Activated CD8-positive, alpha-beta memory T cell treated with anti-CD3 and anti-CD28 coated beads for 4 hours (primary cell): ENCODE data around the gene KRT8.
"Not testable (repeated sequence)": the region's sequence is repeated elsewhere in the genome, so short reads cannot be mapped to it uniquely, and the experiment has no call there.

Experiments
- DNase-seq, 2 donors: peaks; one replicate each; pipeline ENCODE4 v3.0.0-alpha.2; 2020; ENCODE audit warnings: low read depth in 2 of 2

KRT8 gene

DNA sequence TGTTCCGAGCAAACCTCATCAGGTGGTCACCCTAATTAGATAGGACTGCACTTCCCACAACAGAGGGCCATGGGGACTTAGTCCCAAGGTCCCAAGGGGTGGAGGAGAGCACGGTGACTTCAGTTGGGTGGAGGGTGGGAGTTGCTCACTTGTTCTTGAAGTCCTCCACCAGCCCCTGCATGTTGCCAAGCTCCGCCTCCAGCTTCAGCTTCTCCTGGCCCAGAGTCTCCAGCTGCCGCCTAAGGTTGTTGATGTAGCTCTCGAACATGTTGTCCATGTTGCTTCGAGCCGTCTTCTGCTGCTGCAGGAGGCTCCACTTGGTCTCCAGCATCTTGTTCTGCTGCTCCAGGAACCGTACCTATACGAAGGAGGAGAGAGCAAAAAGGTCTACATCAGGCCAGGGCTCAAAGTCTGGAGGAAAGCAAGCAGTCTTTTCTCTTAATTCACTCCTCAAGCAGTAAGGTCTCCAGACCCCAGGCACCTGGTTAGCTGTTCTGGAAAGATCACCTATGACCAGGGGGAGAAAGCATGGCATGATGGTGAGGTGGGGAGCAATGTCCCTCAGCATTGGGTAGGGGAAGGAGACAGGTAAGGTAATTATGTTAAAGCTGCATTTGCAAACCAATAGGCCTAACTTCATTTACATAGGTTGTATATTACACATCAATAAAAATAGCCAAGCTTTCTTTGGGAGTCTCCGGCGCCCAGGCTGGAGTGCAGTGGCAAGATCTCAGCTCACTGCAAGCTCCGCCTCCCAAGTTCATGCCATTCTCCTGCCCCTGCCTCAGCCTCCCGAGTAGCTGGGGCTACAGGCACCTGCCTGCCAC lies 2.9 kb downstream of the KRT8 start:
- no peak for DNase-seq

DNA sequence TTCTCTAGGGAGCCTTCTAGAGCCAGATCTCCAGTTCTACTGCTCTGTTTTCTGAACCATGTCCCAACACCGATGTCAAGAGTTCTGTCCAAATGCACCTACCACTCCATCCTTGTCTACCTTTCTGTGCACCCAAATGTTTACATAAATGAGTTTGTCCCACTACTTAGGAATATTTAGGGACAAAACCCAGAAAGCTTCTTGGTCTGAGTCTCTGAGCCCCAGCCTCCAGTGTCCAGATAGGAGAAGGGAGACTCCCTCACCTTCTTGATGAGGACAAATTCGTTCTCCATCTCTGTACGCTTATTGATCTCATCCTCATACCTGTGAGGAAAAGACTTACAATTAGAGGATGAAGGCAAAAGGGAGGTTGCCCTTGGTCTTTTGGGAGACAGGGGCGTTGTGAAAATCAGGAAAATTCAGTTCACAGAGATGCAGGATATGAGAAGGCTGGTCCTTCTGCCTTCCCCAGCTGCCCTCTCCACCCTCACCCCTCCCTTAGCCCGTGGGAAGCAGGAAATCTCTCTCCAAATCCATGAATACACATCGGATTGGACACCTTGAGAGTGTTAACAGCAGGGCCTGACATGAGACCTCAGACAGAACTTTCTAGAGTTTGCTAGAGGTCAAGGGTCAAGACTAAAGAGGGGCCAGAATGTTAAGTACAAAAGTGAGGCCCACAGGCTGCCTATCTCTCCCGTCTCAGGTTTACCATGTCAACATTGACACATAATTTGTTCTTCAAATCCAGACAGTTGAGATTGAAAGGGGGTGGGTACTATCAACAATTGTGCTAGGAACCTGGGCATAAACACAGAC lies 3.8 kb downstream of the KRT8 start:
- no peak for DNase-seq

DNA sequence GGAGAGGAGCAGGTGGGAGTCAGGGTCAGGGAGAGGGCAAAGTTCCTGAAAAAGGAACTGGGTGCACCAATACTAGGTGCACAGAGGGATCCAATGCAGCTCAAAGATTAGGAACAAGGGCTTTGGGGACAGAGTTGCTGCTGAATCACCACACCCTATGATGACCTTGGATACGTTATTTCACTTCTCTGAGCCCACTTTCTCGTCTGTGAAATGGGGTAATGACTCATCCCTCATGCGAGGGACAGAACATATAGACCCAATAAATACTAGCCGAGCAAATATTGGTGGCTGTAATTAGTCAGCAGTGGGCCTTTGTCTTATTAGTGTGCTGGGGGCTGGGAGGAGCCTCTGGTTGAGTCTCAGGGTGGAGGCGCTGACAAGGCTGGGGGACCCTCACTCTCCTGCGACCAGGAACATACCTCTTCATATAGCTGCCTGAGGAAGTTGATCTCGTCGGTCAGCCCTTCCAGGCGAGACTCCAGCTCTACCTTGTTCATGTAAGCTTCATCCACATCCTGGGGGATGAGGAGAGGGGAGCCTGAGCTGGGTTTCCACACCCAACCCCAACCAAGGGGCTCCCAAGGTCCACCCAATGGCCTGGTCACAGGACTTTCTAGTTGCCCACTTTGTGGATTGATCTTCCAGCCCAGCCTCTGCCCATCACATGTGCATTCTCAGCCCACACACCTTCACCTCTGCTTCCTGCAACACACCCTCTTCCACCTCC lies 4.5 kb downstream of the KRT8 start:
- no peak for DNase-seq

DNA sequence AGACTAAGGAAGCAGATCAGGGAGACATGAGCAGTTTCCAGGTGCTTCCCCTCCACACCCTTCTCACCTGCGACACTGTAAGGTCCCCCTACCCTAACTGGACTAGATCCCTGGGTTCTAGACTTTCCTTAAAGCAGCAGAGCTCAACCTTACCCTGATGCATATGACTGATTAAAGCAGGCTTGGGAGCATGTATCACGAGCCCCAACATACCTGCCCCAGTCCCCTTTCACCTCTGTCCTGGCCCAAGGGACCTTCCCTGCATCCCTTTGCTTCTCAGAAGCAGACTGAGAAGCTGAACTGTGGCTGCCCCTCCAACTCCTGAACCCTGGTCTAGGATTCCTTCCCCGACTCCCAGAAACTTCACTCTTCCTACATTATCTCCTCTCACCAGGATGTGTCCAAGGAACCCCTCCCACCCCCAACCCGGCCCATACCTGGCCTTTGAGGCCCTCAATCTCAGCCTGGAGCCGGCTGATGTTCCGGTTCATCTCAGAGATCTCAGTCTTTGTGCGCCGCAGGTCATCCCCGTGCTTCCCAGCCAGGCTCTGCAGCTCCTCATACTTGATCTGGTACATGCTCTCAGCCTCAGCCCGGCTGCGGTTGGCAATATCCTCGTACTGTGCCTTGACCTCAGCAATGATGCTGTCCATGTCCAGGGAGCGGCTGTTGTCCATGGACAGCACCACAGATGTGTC lies 5.4 kb downstream of the KRT8 start:
- no peak for DNase-seq

DNA sequence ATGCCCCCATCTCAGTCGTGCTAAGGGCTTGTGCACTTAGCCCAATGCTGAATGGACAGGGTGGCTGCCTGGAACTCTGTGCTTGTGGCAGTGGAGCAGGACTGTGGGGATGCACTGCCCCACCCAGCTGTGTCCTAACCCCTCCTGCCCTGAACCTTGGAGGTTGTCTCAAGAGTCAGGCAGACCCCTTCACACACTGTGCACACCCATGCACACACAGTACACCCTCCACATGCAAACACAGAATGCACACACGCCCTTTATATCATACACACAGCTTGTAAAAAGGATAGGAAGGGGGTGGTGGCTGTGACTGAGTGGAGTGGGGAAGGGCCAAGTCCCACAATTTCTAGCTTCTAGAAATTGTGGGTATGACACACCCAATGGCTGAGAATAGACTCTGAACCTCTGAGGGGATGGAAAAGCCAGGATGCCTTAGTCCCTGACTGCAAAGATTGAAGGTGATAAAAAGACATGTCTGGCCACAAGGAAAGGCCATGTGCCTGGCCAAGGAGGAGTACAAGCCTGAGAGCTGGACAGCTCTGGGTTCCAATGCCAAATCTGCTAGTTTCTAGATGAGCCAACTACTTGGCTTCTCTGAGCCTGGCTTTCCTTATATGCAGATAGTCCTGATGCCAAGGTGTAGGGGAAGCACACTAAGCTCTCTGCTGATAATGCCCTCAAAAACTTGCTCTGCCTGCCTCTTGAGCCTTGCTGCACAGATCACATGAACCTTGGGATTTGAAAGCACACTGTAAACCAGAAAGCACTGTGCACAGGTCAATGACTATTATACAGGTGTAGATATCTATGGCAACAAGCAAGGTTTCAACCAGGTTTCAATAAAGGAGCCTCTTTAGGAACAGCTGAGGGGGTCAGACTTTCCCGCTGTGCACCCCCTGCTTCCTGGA lies 8.4 kb downstream of the KRT8 start:
- no peak for DNase-seq

DNA sequence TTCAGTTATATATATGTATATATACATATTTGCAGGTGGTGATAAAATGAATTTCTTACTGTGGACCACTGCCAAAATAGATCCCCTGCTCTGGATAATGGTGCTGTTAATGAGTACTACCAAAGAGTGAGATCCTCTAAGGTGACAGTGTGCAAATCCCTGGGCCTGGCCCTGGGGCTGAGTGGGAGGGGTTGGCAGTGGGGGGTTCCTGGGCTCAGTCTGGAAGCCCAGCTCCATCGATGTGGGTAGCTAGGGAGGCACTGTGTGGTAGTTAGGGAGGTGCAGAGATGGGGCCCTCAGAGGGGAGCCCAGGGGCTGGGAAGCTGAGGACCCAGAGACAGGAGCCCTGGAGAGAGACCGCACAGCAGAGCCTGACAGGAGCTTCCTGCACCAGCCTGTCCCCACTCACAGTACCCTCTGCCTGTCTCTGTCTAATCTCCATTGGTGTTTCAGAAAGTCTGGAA lies 9.1 kb downstream of the KRT8 start:
- no peak for DNase-seq

DNA sequence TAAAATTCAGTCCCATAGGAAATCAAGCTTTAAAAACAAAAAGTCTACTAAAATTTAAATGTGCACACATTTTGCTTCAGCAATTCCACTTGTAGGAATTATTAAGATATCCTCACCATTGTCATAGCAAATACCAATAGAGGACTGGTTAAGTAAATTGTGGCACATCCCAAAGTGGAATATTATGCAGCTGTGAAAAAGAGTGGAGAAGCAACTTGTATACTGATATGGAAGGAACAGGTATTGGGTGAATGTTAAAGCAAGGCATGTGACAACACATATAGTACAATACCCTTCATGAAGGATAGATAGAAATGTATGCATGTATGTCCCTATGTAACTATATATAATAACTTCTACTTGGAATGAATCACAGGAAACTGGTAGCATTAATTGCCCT lies 11.9 kb downstream of the KRT8 start:
- no peak for DNase-seq

DNA sequence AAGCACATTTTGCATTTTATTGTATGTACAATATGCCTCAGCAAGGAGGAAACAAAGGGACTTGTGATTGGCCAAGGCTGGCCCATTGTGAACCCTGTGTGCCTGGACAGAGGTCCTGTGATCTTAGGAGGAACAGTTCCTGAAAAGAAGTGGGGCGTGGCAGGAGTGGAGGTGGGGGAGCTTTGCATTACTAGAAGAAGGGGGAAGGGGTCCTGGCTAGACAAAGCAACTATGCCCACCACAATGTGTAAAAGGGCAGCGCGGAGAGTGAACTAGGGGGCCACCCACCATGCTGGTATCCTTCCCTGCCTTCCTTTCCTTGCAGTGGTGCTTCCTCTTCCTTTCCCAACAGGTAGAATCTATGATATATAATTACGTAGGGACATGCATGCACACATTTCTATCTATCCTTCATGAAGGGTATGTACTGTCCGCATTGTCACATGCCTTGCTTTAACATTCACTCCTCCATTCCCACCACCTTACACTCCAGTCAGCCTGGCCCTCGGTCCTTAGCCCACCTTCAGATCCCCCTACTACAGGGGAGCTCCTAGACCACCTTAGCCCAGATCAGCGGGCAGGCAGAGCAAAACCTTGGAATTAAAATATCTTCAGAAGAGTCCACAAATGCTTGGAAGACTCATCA lies 12.5 kb downstream of the KRT8 start:
- DNase-seq: no peak

DNA sequence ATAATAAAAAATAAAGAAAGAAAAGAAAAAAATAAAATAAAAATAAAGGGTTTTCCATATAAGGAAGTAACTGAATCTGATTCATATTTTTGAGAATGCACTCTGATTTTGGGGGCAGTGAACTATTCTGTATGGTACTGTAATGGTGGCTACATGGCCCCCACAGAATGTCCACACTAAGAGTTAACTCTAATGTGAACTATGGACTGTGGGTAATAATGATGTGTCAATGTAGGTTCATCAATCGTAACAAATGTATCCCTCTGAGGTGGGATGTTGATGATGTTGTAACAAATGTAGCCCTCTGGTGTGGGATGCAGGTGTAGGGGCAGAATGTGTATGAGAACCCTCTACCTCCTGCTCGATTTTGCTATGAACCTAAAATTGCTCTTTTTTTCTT lies 13.8 kb downstream of the KRT8 start:
- no peak for DNase-seq

DNA sequence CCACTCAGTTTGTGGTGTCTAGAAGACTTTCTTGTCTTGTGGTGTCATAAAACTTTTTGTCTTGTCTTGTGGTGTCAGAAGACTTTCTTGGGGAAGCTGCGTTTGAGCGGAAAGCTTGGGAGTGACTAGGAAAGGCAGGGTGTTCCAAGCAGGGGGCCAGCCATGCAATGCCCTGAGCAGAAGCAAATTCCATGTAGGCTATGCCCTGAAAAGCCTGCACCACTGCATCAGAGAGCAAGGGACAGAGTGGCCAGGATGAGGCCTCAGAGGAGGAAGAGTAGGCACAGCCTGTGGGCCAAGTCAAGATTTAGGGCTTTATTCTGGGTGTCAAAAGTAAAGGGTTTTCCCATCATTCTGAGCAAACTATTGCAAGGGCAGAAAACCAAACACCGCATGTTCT lies 14.5 kb downstream of the KRT8 start:
- no peak for DNase-seq

DNA sequence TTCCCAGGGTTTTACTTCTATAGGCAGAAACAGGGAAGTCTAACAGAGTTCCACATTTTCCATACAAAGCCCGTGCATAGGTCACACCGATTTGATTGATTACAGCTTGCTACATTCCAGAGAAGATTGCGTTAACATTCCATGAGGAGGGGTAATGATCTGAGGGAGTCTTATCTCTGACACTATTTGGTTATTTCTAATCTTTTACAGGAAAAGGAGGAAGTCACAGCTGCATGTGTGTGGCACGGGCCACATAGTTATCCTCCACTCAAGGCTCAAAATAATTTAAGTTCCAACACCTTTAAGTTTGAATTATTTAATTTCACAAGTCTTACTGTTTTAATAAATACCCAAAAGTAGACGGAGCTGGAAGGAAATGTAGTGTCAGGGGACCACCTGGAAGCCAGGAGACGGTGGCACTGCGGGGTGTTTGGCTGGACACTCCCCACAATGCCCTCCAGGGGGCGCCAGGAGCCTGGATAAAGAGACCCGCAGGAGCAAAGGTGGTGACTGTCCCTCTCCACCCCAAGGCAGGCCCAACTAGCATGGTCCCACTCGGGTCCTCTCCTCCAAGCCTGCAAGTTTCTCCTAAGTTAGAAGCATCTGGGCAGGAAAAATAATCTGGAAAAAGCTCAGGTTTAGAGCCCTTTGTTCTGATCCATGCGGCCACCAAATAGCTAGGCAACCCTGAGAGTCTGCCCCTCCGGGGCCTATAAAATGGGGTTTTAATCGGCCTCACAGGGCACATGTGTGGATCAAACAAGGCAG lies 20.2 kb downstream of the KRT8 start:
- DNase-seq: peak; percentile 60

DNA sequence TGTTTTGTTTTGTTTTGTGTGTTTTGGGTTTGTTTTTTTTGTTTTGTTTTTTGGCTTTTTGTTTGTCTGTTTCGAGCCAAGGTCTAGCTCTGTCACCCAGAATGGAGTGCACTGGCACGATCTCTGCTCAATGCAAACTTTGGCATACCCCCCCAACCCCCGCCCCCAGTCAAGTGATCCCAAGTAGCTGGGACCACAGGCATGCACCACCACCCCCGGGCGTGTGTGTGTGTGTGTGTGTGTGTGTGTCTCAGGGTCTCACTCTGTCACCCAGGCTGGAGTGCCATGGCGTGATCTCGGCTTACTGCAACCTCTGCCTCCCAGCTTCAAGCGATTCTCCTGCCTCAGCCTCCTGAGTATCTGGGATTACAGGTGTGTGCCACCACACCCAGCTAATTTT lies 24.4 kb downstream of the KRT8 start:
- not testable (repeated sequence) for DNase-seq

DNA sequence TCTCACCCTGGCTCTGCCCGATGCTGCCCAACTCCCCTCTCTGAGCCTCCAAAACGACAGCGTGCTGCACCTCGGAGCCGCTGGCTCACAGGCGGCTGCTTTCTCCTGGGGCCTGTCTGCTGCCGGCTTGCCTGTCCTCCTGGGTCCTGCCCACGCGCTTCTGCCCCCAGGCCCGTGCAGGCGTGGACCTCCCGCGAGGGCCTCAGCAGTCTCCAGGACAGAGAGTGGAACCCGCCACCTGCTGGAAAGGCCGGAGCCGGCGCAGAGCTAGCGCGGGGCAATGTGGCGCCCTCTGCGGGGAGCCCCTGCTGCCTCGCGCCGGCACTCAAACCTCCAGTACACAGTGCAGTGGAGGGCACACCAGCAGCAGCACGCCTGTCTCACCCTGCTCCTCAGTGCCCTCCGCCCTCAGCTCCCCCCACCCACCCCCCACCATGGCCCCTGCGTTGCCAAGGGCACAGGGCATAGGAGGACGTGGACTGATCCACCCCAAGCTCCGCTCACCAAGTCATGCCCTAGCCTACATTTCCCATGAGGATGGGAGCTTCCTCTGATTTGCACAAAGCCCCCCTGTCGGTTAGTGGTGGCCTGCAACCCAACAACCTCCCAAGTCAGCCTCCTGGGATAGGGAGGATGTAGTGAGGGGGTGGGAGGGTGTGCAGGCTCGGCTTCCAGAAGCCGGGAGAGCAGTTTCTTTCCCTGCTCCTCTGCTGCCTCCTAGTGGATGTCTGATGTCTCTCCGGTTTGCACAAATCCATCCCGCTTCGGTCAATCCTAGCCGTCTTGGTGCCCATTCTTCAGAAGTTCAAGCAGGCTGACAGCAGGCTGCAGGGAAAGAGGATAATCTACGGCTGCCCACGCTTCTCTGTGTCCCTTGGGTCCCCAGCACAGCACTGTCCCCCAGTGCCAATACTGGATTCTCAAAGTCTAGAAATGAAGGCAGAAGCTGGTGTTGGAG lies 25.2 kb downstream of the KRT8 start:
- peak; percentile 21 to 38 for DNase-seq

DNA sequence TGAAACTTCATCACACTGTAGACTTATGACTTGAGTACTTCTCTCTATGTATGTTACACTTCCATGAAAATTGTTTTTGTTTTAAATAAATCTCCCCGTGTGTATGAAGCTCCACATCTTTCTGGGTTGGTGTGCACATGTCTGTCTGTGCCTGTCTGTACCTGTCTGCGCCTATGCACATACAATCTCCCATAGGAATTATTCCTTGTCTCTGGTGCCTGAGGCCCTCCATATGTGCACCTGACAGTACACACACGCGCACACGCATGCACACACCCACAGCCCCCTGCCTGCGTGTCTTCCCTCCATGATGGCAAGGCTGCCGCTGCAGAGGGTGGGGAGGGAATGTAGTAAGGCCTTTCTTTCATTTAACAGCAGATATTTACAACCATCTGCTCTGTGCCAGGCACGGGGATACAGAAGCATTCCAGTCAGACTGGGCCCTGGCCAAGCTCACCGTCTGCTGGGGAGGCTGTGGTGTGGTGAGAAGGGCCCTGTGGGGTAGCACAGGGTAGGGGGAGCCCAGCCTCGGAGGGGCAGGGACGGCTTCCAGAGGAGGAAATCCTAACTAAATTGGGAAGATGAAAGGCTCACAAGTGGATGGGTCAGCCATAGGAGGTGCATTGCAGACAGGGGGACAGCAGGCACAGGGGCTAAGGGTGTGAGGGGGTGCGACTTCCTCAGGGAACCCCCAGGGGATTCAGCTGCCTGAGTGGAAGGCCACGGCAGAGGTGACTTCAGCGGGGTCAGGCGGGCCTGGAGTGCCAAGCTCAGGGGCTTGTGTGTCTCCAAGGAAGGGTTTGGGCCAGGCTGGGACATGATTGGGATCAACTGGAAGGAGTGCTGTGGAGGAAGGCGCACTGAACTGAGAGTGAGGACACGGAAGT lies 26.1 kb downstream of the KRT8 start:
- no peak for DNase-seq

DNA sequence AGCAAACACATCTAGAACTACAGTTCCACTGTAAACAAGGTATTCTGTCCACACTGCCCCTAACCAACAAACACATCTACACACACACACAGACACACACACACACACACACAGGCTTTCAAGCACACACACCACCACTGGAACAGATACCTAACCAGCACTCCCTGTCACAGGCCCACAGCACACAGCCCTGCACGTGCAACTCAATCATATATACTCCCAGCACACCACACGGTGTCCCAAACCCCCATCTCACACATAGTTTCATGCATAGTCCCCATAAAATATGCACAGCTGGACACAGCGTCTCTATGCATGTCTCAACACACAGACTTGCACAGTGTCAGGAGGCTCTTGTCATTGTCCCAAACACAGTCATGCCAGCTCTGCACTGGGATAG lies 27.6 kb downstream of the KRT8 start:
- no peak for DNase-seq

DNA sequence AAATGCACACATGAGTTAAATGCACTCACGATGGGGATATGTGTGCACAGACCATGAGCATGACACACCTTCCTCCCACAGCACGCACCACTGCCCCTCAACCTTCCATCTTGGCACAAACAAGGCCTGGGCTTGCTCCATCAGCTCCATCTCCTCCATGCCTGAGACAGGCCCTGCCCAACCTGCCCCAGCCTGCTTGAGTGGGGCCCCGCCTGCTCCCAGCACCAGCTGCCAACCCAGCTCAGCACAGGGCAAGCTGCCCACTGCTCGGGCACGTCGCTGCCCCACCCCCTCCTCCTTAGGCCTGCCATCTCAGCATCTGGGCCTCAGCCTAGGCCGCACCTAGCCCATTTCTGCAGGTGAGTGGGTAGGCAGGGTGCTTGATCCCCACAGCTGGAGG lies 28.5 kb downstream of the KRT8 start:
- no peak for DNase-seq
